Hepatocyte (in vitro differentiated cells): Measurements from ENCODE around the gene DOCK4.

Experiments
- CTCF ChIP-seq: fragments of 200-600 bp; sonication (generic); IDR thresholded peaks from 2 replicates; pipeline ENCODE4 v1.5.1; 2016; ENCODE audit warnings: antibody characterized with exemption, mild to moderate bottlenecking; ENCODE audit not compliant: poor library complexity
- EZH2phosphoT487 ChIP-seq: fragments of 200-600 bp; sonication (generic); IDR thresholded peaks from one replicate; pipeline ENCODE4 v1.6.1; 2018; ENCODE audit warnings: antibody characterized with exemption, mild to moderate bottlenecking, low read depth, moderate library complexity; ENCODE audit not compliant: unreplicated experiment, severe bottlenecking

- TF ChIP-seq CTCF (no peak), EZH2phosphoT487 (no peak)
Observed at GRCh38 chr7:112080978-112081377, 125.2 kb downstream of the DOCK4 start.
